DMS 273 (cell line): ENCODE results near the gene TAOK2.

ENCODE experiments used
- DNase-seq: peaks from one replicate; lab custom pipeline; 2025; ENCODE audit not compliant: unreplicated experiment; lab: John Stamatoyannopoulos, UW

TAOK2 gene

DNA sequence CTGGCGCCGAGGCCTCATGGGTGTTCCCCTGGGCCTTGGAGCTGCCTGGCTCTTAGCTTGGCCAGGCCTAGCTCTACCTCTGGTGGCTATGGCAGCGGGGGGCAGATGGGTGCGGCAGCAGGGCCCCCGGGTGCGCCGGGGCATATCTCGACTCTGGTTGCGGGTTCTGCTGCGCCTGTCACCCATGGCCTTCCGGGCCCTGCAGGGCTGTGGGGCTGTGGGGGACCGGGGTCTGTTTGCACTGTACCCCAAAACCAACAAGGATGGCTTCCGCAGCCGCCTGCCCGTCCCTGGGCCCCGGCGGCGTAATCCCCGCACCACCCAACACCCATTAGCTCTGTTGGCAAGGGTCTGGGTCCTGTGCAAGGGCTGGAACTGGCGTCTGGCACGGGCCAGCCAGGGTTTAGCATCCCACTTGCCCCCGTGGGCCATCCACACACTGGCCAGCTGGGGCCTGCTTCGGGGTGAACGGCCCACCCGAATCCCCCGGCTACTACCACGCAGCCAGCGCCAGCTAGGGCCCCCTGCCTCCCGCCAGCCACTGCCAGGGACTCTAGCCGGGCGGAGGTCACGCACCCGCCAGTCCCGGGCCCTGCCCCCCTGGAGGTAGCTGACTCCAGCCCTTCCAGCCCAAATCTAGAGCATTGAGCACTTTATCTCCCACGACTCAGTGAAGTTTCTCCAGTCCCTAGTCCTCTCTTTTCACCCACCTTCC is 13.9 kb downstream of the TAOK2 start:
- DNase-seq: no peak

DNA sequence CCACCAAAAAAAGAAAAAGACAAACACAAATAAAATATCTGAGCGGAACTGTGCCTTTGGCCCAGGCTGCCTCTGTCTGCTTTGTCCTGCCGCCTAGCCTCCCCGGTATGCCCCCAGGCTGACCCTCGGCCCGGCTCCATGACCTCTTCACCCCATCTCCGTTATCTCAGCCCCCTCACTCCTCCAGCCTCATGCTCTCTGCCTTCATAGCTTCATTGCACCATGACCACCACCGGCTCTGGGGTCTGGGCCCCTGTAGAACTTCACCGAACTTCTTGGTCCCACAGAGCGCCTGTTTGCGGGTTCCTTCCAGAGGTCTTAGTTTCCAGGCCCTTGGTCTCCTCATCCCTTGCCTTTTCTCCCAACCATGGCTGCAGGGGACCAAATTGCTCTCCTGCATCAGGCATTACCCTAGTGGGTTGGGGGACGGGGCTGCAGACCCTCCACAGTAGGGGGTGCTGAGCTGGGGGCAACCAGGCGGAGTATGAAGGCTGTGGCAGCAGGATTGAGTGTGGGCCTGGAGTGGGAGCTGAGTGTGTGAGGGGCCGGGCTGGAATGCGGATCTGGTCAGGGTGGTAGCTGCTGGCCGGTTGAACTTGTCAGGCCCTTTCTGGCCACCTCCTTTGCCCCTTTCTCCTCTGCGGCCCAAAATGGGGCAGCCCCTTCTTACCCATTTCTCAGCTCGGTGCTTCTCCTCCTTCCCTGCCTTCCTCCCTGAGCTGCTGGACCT is 14.8 kb downstream of the TAOK2 start:
- DNase-seq: no peak

DNA sequence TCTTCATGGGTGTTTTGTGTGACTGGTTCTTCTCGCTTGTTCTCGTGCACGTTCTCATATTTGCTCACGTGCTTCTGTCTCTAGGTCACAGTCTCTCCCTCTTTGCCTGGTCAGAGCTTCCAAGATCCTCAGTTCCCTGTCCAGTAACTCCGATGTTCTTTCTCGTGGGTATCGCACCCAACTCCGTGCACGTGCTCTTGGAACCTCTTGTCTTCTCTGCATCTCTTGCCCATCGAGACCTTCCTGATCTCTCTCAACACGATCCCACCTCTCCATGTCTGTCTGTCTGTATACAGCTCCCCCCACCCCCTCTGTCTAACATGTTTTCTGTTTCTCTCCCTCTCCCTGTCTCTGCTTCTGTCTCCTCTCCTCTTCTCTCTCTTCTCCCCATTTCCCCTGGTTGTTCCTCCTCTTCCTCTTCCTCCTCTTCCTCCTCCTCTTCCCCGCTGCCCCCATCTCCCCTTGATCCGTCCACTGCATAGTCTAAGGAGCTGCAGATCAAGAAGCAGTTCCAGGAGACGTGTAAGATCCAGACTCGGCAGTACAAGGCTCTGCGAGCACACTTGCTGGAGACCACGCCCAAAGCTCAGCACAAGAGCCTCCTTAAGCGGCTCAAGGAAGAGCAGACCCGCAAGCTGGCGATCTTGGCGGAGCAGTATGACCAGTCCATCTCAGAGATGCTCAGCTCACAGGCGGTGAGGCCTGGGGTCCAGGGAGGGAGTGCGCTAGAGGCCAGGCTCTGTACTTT is 15.6 kb downstream of the TAOK2 start:
- no peak for DNase-seq

DNA sequence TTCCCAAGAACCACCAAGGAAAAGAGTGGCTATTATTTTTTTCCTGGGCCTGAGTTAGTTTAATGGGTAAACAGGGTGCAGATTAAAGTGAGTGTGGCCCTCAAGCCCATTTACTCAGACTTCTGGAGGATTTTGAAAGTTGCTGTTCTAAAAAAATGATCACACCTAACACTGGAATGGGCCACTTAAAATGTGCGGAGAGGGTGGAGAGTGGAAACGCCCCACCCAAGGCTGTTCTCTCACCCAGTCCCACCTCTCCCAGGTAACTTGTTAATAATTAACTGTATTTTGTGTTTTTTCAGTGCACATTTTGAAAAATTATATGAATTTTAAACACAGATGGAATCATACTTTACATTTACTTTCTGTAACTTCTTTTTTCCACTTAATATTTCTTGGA is 16.4 kb downstream of the TAOK2 start:
- no peak for DNase-seq

DNA sequence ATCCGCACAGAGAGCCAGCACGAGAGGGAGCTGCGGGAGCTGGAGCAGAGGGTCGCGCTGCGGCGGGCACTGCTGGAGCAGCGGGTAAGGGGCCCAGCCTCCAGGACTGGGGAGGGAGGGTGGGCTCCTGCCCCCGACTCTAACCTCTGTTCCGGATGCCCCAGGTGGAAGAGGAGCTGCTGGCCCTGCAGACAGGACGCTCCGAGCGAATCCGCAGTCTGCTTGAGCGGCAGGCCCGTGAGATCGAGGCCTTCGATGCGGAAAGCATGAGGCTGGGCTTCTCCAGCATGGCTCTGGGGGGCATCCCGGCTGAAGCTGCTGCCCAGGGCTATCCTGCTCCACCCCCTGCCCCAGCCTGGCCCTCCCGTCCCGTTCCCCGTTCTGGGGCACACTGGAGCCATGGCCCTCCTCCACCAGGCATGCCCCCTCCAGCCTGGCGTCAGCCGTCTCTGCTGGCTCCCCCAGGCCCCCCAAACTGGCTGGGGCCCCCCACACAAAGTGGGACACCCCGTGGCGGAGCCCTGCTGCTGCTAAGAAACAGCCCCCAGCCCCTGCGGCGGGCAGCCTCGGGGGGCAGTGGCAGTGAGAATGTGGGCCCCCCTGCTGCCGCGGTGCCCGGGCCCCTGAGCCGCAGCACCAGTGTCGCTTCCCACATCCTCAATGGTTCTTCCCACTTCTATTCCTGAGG is 17.4 kb downstream of the TAOK2 start:
- no peak for DNase-seq

DNA sequence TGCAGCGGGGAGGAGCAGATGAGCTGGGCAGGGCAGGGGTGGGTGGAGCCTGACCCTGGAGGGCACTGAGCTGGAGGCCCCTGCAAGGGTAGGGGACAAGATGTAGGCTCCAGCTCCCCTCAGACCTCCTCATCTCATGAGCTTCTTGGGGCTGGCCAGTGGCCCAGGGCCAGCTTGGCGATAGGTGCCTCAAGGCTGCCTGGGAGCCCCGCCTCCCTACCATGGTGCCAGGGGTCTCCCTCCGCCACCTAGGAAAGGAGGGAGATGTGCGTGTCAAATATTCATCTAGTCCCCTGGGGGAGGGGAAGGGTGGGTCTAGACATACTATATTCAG is 17.9 kb downstream of the TAOK2 start:
- DNase-seq: no peak

DNA sequence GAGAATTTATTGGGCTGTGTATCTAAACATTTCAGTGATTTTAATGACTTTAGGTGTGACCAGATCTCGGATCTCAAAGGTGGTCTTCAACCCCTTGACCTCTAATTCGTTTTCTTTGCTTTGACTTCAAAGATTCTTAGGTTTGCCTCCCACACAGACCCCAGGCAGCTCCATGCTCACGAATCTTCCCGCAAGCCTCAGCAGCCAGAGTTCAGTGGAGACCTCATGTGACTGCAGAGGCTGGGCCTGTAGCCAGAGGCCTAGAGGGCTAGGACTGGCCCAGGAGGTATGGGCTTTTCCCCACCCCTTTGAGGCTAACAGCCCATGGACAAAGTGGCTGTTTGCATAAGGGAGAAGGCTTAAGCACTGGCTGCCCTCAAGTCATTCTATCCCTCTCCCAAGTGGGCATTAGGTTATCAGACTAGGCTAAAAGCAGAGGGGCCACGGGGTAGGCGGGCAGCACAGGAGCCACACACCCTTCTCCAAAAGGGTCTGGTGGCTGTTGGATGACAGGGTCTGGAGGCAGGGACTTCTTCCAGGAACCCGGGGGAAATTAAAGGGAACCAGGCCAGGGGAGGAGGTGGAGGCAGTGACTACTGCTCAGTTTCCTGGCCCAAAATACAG is 18.8 kb downstream of the TAOK2 start:
- DNase-seq: no peak

DNA sequence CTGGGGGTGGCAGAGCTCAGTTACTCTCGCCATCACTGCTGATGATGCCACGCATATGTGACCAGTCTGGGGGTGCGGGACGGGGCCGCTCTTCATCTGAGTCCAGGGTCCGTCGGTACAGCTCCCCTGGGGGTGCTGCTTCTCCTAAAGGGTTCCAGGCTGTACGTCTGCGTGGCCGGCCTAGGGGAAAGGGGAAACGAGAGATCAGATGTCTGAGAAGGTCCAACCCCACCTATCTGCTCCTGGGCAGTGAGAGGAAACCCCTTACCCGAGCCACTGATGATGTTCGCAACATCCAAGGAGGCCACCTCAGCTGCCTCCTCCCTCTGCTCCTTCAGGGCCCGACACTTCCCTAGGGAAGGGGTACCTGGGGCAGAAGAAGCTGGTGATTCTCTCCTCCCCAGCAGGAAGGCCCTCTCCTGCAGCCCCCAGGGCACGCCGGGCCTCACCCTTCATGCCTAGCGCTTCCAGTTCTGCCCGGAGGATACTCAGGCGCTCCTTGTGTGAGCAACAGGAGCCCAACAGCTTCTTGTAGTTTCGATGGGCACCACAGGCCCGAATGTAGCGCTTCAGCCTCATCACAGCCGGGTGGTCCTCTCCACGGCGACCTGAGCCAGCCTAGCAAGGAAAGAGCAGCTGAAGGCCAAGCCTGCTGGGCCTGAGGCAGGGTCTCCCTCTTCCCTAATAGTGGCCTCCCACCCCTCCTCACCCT is 19.7 kb downstream of the TAOK2 start:
- DNase-seq: no peak

DNA sequence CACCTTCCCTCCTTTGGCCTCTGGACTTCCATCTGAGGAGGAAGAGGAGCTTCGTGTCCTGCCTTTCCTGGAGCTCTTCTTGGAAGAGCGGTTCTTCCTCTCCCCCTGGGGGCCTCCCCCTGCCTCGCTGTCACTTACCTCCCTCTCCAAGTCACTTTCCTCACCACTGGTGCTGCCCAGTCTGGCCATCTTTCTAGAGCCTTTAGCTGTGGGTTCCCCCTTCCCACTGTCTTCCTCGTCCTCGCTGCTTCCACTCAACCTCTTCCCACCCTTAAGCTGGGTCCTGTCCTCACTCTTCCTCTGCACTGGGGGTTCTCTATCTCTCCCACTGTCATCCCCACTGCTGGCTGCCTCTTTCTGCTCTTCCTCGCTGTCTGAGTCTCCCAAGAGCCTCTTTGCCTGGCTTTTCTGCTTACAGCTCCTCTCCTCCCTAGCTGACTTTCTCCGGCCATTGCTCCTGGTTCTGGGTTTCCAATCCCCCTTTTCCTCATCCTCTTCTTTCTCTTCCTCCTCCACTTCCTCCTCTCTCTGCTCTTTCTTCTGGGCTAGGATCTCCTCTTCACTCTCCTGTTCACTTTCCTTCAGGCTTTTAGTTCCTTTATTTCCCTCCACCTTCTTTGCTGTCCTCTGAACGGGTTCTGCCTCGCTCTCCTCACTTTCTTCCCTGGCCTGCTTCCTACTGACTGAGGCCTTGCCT is 20.4 kb downstream of the TAOK2 start:
- DNase-seq: no peak

DNA sequence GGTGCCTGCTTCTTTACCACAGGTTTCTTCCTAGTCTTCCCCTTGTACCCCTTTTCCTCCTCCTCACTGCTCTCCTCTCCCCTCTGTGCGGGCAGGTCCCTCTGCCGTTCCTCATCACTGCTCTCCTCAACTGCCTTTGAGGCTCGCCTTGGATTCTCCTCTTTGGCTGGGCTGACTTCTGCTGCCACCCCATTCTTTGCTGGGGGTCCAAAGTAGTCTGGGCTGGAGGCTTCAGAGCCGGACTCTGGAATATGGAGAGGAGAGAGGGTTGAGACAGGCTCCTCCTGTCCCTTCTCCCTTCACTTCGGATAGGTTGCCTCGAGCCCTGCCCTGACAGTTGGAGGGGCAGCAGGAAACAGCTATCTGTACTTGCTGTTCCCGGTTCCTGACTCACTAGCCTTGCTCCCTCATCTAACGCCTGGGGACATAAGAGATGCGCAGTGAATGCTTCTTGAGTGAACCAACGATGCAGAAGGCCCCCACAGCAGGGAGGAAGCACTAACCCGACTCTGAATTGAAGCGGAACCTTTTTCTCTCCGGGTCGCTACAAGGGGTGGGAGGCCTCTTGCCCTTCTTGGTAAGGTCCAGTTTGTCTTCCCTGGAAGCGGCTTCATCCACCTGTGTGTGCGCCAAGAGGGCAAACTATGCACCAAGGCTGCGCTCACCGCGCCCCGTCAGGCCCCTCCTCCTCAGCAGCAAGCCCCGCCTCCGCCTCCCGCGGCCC is 21.1 kb downstream of the TAOK2 start:
- no peak for DNase-seq

DNA sequence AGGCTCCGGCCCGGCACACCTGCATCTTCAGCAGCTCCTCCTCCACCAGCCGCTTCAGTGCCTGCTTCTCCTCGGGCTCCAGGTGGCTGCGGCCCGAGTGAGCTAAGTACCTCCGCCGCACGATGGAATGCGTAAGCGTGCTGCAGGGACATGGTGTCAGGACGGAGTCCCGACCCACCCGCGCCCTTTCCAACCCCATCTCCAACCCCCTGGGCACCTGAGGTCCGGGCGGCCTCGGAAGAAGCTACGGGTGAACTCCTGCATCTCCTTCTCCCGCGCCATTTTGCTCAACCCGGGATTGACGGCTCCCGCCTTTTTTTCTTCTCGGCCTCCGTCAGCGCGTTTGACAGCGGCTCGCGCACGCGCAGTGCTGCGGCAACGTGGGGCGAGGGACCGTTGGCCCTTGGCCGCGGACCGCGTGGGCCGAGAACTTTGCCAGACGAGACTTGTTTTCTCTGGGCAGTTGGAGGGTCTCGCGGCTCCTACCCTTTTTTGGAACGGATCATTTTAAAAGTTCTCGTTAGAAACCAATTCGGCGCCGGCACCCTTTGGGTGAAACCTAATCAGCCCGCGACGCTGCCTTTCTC is 21.7 kb downstream of the TAOK2 start, which contains the start of gene HIRIP3:
Gene HIRIP3 (minus strand): TSS at position 294 of the 587 bp plus-strand sequence. CDS start 12 bp downstream, at position 282.
- DNase-seq: peak; percentile 94

DNA sequence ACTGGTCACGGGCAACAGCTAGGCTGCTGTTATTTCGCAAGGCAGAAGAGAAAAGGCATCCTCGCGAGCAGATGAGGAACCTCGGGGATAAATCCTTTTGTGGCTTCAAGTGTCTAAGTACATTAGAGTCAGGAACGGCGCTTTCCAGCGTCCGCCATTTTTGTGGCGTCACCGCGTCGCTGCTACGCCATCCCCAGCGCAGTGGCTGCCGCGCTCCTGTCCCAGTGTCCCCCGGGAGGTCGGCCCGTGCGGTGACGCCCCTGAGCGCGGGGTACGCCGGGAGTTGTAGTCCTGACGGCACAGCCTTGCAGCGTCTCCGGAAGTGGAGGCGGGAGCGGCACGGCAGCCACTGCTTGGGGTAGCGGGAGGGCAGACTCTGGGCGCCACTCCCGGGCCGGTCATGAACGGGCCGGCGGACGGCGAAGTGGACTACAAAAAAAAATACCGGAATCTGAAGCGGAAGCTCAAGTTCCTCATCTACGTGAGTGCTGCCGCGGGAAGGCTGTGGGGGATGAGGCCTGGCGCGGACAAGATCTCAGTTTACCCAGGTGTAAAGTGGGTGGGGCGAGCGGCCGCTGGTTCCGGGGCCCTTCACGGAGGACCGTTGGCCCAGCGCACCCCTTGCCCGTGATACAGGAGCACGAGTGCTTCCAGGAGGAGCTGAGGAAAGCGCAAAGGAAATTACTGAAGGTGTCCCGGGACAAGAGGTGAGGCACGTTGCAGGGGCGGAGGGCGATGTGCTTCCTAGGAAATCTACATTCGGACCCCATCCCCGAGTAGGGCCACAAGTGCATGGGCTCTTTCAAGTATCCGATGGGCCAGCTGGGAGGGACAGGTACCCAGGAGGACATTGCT is 22.5 kb downstream of the TAOK2 start, which contains the start of gene INO80E:
Gene INO80E (plus strand): TSS at position 331 of the 855 bp plus-strand sequence. CDS start 70 bp downstream, at position 401.
- peak; percentile 98 for DNase-seq

DNA sequence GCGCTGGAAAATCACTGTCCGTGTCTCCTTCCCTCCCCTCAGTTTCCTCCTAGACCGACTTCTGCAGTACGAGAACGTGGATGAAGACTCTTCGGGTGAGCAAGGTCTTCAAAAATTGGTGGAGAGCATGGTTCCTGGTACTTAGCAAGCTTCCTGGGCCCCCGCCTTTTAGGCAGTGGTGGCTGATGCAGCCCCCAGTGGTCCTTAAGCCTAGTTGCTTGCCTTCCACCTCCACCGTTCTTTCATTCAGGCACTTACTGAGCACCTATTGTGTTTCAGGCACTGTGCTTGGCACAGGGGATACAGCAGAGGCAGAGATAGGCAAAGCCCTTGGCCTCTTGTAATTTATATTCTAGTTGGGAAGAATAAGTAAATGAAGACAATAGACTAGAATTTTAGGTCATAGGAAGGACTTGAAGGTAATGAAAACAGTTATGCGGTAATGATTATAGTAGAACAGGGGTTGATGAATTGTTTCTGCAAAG is 23.1 kb downstream of the TAOK2 start:
- peak; percentile 58 for DNase-seq

DNA sequence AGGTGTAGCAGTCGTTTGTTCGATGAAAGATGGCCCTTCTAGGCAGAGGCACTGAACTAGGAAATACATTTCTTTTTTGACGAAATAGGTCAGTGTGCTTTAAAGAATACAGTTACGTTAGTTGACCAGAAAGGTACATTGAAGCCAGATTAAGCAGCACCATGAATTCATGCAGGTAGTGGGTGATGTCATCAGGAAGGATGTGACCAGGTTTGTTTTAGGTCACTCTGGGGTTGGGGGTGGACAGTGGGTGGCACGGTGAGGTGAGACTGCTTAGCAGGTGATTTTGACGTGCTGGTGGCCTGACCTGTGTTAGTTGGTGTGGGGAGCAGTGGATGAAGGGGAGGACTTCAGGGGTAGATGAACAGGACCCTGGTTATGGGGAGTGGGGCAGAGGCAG is 25.9 kb downstream of the TAOK2 start:
- no peak for DNase-seq

DNA sequence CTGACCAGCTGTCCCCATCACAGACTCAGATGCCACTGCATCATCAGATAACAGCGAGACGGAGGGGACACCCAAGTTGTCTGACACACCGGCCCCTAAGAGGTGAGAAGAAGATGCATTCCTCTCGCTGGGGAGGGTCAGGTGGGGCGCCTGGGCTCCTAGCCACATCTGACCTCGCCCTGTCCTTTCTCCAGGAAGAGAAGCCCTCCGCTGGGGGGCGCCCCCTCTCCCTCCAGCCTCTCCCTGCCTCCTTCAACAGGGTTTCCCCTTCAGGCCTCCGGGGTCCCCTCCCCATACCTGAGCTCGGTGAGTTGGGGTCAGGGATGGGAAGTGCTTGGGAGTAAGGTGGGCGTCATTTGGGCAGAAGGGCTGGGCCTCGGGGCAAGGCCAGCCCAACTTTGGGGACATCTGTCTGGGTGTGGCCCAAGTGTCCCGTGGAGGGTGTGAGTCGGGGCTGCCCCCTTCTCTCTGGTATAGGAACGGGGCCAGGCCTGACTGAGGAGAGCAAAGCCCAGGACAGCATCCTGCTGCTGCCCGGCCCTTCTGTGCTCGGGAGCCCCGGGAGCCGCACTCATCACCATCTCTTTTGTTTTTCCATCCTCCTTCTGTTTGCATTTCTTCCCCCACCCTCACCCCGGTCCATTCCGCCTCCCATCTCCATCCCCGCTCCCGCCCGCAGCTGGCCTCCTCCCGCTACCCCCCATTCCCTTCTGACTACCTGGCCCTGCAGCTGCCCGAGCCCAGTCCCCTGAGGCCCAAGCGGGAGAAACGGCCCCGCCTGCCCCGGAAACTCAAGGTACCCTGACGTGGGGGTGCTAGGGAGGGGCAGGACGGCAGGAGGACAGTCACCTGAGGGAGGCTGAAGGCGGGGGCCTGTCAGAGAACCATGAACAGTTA is 27.3 kb downstream of the TAOK2 start:
- no peak for DNase-seq

DNA sequence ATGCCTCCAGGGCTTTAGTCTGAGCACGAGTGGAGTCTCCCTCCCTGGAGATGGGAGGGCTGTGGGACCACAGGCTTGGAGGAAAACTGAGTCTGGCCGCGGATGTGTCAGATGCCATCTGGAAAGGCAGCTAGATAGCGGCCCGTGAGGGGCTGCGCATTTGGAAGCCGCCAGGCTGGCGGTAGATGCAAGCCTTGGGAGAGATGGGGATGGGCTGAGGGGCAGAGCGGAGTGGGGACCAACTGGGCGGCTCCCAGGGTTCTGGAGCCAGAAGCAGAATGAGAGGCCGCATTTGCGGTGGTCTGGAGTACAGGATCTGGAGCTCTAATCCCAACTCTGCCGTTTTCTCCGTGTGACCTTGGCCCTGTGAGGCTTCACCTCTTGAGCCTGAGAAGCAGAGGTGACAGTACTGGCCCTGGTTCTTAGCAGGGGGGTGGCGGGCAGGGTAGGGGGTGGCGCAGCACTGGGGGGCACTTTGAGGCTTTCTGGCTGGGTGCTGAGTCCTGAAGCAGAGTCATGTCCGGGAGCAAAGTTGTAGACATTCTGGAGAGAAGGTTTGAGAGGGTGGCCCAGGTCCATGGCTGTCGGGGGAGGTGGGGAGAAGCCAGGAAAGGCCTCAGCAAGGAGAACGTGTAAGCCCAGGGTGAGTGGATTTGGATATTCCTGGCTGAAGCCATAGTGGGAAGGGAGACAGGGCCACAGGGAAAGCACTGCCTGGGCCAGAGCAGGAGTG is 29.1 kb downstream of the TAOK2 start:
- no peak for DNase-seq
